ENCODE results near the gene CADM1. TPM values are rescaled to one million over a fixed set of nuclear protein-coding genes. Genes with fewer than 3 reads are reported as not detected.

Gene CADM1
- total and polyA plus RNA-seq, 2 experiments from 2014 or later, result 16.5 to 18.0 TPM

DNA sequence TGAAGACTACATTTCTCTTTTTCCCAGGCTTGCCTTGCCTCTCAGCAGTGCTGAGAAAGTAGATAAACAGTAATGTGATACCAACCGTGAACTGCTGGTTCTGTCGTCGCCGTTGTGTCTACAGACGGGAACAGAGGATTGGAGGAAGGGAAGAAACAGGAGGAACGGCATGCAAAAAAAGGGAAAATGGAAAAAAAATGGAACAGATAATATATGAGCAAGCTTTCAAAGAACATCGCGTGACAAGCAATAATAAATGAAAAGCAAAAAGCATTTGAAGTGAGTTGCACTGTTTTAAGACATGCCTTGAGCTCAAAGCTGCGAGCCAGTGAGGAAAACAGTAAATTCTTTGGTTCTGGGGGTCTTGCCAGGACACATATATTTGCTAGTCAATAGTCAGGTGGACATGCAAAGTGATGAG lies 305.9 kb downstream of the CADM1 start:
- no peaks in the 10 kb centered on the region for H3K9me3 Mint-ChIP-seq
- no peak overlapping the region for H3K27ac ChIP-seq (ENCODE audit: low read depth)
- ATAC-seq, result peak; percentile 61

GRCh38 chr11:115197433-115197832 lies 306.8 kb downstream of the CADM1 start:
- no peak overlapping the region for H3K4me2 ChIP-seq
- no peaks in the 10 kb centered on the region for H3F3A ChIP-seq (replicated peaks; ENCODE audit: low read depth)
- H2AFZ ChIP-seq, result no peak overlapping the region
- H3K27ac Mint-ChIP-seq, result no peak overlapping the region
- H3K4me1 ChIP-seq (ENCODE audit: insufficient read depth), result peaks cover 16% of the 10 kb centered on the region
- H3K27me3 ChIP-seq (ENCODE audit: insufficient read depth), result no peaks in the 10 kb centered on the region
- no peaks in the 10 kb centered on the region for H3K79me2 ChIP-seq (replicated peaks; ENCODE audit: insufficient read depth)
- H3K36me3 Mint-ChIP-seq (ENCODE audit: low read depth), result no peaks in the 10 kb centered on the region
- peaks cover 40% of the 10 kb centered on the region for H3K4me1 Mint-ChIP-seq
- H3K9me3 Mint-ChIP-seq, result no peaks in the 10 kb centered on the region
- DNase-seq (ENCODE audit: low spot score) (no peak), ATAC-seq (no peak)
- H3K27me3 Mint-ChIP-seq (ENCODE audit: insufficient read depth, low read depth, poor library complexity), result peaks cover 2% of the 10 kb centered on the region
- H3K4me3 Mint-ChIP-seq, result no peak overlapping the region
- no peaks in the 10 kb centered on the region for H3K9me2 ChIP-seq (ENCODE audit: insufficient read depth)
- no peak overlapping the region for H3K27ac ChIP-seq (ENCODE audit: low read depth)
- H4K20me1 ChIP-seq (replicated peaks; ENCODE audit: insufficient read depth), result no peaks in the 10 kb centered on the region
- H3K36me3 ChIP-seq (ENCODE audit: insufficient read depth), result no peaks in the 10 kb centered on the region
- no peak overlapping the region for H3K4me3 ChIP-seq
- TF ChIP-seq ZNF331 (CRISPR knock-in tag; IDR thresholded peaks at IDR 0.05; ENCODE audit: low read depth) (no peak), NANOG (IDR thresholded peaks at IDR 0.05; ENCODE audit: borderline replicate concordance) (no peak), REST (IDR thresholded peaks at IDR 0.05; ENCODE audit: unreplicated experiment) (no peak), EZH2phosphoT487 (IDR thresholded peaks at IDR 0.05; ENCODE audit: unreplicated experiment) (no peak), ZNF114 (CRISPR knock-in tag; IDR thresholded peaks at IDR 0.05) (no peak), EZH2 (IDR thresholded peaks at IDR 0.05; ENCODE audit: low read depth, unreplicated experiment) (no peak)
- TF ChIP-seq, protein P1, sequence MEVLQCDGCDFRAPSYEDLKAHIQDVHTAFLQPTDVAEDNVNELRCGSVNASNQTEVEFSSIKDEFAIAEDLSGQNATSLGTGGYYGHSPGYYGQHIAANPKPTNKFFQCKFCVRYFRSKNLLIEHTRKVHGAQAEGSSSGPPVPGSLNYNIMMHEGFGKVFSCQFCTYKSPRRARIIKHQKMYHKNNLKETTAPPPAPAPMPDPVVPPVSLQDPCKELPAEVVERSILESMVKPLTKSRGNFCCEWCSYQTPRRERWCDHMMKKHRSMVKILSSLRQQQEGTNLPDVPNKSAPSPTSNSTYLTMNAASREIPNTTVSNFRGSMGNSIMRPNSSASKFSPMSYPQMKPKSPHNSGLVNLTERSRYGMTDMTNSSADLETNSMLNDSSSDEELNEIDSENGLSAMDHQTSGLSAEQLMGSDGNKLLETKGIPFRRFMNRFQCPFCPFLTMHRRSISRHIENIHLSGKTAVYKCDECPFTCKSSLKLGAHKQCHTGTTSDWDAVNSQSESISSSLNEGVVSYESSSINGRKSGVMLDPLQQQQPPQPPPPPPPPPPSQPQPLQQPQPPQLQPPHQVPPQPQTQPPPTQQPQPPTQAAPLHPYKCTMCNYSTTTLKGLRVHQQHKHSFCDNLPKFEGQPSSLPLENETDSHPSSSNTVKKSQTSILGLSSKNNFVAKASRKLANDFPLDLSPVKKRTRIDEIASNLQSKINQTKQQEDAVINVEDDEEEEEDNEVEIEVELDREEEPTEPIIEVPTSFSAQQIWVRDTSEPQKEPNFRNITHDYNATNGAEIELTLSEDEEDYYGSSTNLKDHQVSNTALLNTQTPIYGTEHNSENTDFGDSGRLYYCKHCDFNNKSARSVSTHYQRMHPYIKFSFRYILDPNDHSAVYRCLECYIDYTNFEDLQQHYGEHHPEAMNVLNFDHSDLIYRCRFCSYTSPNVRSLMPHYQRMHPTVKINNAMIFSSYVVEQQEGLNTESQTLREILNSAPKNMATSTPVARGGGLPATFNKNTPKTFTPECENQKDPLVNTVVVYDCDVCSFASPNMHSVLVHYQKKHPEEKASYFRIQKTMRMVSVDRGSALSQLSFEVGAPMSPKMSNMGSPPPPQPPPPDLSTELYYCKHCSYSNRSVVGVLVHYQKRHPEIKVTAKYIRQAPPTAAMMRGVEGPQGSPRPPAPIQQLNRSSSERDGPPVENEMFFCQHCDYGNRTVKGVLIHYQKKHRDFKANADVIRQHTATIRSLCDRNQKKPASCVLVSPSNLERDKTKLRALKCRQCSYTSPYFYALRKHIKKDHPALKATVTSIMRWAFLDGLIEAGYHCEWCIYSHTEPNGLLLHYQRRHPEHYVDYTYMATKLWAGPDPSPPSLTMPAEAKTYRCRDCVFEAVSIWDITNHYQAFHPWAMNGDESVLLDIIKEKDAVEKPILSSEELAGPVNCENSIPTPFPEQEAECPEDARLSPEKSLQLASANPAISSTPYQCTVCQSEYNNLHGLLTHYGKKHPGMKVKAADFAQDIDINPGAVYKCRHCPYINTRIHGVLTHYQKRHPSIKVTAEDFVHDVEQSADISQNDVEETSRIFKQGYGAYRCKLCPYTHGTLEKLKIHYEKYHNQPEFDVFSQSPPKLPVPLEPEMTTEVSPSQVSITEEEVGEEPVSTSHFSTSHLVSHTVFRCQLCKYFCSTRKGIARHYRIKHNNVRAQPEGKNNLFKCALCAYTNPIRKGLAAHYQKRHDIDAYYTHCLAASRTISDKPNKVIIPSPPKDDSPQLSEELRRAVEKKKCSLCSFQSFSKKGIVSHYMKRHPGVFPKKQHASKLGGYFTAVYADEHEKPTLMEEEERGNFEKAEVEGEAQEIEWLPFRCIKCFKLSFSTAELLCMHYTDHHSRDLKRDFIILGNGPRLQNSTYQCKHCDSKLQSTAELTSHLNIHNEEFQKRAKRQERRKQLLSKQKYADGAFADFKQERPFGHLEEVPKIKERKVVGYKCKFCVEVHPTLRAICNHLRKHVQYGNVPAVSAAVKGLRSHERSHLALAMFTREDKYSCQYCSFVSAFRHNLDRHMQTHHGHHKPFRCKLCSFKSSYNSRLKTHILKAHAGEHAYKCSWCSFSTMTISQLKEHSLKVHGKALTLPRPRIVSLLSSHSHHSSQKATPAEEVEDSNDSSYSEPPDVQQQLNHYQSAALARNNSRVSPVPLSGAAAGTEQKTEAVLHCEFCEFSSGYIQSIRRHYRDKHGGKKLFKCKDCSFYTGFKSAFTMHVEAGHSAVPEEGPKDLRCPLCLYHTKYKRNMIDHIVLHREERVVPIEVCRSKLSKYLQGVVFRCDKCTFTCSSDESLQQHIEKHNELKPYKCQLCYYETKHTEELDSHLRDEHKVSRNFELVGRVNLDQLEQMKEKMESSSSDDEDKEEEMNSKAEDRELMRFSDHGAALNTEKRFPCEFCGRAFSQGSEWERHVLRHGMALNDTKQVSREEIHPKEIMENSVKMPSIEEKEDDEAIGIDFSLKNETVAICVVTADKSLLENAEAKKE (CRISPR knock-in tag; IDR thresholded peaks at IDR 0.05), result no peak
- TF ChIP-seq, protein P2, sequence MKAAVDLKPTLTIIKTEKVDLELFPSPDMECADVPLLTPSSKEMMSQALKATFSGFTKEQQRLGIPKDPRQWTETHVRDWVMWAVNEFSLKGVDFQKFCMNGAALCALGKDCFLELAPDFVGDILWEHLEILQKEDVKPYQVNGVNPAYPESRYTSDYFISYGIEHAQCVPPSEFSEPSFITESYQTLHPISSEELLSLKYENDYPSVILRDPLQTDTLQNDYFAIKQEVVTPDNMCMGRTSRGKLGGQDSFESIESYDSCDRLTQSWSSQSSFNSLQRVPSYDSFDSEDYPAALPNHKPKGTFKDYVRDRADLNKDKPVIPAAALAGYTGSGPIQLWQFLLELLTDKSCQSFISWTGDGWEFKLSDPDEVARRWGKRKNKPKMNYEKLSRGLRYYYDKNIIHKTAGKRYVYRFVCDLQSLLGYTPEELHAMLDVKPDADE (IDR thresholded peaks at IDR 0.05), result no peak

More for the DNA sequence above, 305.9 kb downstream of the CADM1 start:
- H3K27ac Mint-ChIP-seq, result no peak overlapping the region; the same call in 1 of the 2 replicates
- DNase-seq (ENCODE audit: low spot score), result no peak
- H3K4me3 Mint-ChIP-seq, result no peak overlapping the region
- peaks cover 49% of the 10 kb centered on the region for H3K4me1 Mint-ChIP-seq
- Histone ChIP-seq H3K36me3 (ENCODE audit: insufficient read depth) (no peaks in the 10 kb centered on the region), H3K27me3 (ENCODE audit: insufficient read depth) (no peaks in the 10 kb centered on the region), H3K9me2 (ENCODE audit: insufficient read depth) (no peaks in the 10 kb centered on the region), H3K4me2 (no peak overlapping the region), H3K79me2 (replicated peaks; ENCODE audit: insufficient read depth) (no peaks in the 10 kb centered on the region), H3F3A (replicated peaks; ENCODE audit: low read depth) (no peaks in the 10 kb centered on the region), H3K4me3 (no peak overlapping the region), H3K4me1 (ENCODE audit: insufficient read depth) (peaks cover 25% of the 10 kb centered on the region), H2AFZ (no peak overlapping the region), H4K20me1 (replicated peaks; ENCODE audit: insufficient read depth) (no peaks in the 10 kb centered on the region)
- no peaks in the 10 kb centered on the region for H3K36me3 Mint-ChIP-seq (ENCODE audit: low read depth)
- peaks cover 2% of the 10 kb centered on the region for H3K27me3 Mint-ChIP-seq (ENCODE audit: insufficient read depth, low read depth, poor library complexity)
- TF ChIP-seq ZNF331 (CRISPR knock-in tag; IDR thresholded peaks at IDR 0.05; ENCODE audit: low read depth) (no peak), CREB1 (CRISPR knock-in tag; IDR thresholded peaks at IDR 0.05; ENCODE audit: low read depth) (no peak), ZNF114 (CRISPR knock-in tag; IDR thresholded peaks at IDR 0.05) (no peak)
- TF ChIP-seq, protein P2 (IDR thresholded peaks at IDR 0.05), result no peak
